AG10803 (cell line): ENCODE results near the gene ADM.

Experiments
- DNase-seq: peaks from one replicate; pipeline ENCODE4 v3.0.0; 2010; ENCODE audit warnings: low read depth
- H3K4me3 ChIP-seq: 2 replicates; pipeline ENCODE4 v1.5.1; 2011; ENCODE audit warnings: mild to moderate bottlenecking, low read length, control low read depth
- TF ChIP-seq, protein P1 (sequence below): conservative IDR thresholded peaks from 2 replicates; pipeline ENCODE4 v1.5.1; 2011; ENCODE audit warnings: mild to moderate bottlenecking, low read length, control low read depth, inconsistent platforms

ADM gene

DNA sequence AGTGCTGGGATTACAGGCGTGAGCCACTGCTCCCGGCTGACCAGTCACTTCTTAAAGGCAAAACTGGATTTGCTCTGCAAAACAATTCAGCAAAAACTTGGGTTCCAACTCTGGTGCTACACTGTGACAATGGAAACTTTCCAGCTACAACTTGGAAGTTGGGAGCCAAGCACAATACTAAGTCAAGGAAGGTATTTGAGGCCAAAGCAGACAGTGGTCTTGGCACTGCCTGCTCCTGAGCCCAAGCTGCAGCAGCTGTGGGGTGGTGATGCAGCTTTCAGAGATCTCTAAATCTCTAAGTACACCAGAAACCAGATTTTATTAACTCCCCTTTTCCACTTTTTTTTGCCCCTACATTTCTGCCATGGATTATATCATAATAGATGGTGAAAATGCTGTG lies 17.5 kb downstream of the ADM start:
- no peak overlapping the region for H3K4me3 ChIP-seq
- peak; percentile 62 for DNase-seq
- TF ChIP-seq, protein P1, sequence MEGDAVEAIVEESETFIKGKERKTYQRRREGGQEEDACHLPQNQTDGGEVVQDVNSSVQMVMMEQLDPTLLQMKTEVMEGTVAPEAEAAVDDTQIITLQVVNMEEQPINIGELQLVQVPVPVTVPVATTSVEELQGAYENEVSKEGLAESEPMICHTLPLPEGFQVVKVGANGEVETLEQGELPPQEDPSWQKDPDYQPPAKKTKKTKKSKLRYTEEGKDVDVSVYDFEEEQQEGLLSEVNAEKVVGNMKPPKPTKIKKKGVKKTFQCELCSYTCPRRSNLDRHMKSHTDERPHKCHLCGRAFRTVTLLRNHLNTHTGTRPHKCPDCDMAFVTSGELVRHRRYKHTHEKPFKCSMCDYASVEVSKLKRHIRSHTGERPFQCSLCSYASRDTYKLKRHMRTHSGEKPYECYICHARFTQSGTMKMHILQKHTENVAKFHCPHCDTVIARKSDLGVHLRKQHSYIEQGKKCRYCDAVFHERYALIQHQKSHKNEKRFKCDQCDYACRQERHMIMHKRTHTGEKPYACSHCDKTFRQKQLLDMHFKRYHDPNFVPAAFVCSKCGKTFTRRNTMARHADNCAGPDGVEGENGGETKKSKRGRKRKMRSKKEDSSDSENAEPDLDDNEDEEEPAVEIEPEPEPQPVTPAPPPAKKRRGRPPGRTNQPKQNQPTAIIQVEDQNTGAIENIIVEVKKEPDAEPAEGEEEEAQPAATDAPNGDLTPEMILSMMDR = no peak

GRCh38 chr11:10322830-10323792 lies 18.2 kb downstream of the ADM start:
- H3K4me3 ChIP-seq = no peak overlapping the region
- DNase-seq = peak; percentile 92
- TF ChIP-seq, protein P1 = peak; percentile 62

DNA sequence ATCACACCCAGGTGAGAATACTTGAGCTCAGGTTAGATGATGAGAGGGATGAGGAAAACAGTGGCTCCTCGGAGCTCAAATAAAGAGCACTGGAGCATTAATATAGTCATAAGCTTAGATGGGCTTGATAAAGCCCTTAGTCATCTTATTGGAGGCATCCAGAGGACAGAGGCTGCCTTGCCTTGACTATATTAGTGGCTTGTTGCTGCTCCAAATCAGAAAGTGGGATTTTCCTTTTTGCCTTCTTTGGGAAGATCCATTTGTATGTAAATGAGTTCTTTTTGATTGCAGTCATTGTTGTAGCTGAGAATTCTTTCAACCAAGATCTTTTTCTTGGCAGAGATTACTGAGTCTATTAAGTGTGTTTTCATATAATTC lies 18.9 kb downstream of the ADM start:
- DNase-seq = peak; percentile 43
- H3K4me3 ChIP-seq = no peak overlapping the region
- TF ChIP-seq, protein P1 = no peak

- TF ChIP-seq, protein P1 = no peak
- DNase-seq = peak; percentile 38
- H3K4me3 ChIP-seq = no peak overlapping the region
Observed at GRCh38 chr11:10324474-10324873, 19.6 kb downstream of the ADM start.

GRCh38 chr11:10325277-10326011 lies 20.6 kb downstream of the ADM start:
- no peak overlapping the region for H3K4me3 ChIP-seq
- TF ChIP-seq, protein P1 = no peak

DNA sequence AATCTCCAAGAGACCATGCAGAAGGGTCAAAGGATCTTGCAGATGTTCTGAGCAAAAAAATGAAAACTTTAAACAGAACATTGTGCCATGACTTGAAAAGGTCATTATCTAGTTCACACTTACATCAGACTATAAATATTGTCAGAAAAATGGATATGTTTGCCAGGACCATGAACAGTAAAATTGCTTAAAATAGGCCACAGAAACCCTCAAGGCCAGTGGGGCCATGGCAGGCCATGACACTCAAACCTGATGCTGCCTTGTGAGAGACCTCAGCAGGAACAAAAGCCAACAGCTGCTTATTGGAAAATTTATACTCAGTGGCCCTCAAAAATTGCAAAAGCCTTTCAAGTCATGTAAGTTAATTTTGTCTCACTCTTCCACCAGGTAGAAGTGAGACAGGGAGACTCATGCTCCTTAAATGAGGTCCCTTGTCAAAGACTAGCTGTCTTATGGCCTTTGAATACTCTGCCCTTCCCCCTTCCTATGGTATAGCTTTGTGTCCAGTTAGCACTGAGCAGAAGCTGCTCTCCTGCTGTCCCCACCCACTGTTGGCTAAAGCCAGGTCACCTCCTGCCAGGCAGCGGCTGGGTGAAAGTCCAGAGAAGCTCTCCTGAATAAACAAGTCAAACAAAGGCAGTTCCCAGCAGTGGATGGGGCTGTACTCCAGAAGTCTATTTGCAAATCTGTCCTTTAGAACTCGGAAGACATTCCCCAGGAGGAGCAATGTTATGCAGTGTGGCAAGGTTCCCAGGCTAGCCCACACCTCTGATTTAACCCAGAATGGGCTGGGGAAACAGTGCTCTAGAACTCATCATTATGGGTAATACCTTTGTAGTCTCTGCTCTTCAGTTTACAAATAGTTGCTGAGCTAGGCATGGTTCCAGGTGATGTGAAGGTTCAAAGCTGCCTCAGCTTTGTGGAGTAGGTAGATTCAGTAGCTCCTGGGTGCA lies 21.4 kb downstream of the ADM start:
- TF ChIP-seq, protein P1 = no peak
- DNase-seq = peak; percentile 64
- no peak overlapping the region for H3K4me3 ChIP-seq

More at GRCh38 chr11:10325277-10326011, 20.6 kb downstream of the ADM start:
- DNase-seq = peak; percentile 83
